HepG2 (cell line): ENCODE data around the gene PLN. TPM values are rescaled to one million over a fixed set of nuclear protein-coding genes. Genes with fewer than 3 reads are reported as not detected.

Source experiments
- CC2D1A ChIP-seq: sonication (generic); formaldehyde crosslinking; IDR thresholded peaks from 2 replicates; pipeline ENCODE4 v1.8.1; 2023; ENCODE audit warnings: mild to moderate bottlenecking, missing genetic modification reagents
- FIP1L1 ChIP-seq: fragments of 200-400 bp; formaldehyde crosslinking; IDR thresholded peaks from 2 replicates; pipeline ENCODE4 v1.6.1; 2018; ENCODE audit warnings: low read depth, mild to moderate bottlenecking, low read length, moderate library complexity, borderline replicate concordance; ENCODE audit not compliant: insufficient read depth
- HMG20B ChIP-seq: conservative IDR thresholded peaks from 2 replicates; pipeline ENCODE4 v1.6.1; 2016; ENCODE audit warnings: missing genetic modification reagents, missing compliant biosample characterization
- ZNF446 ChIP-seq: sonication (generic); formaldehyde crosslinking; IDR thresholded peaks from 2 replicates; pipeline ENCODE4 v1.5.0; 2020; ENCODE audit warnings: mild to moderate bottlenecking, missing genetic modification reagents
- ZNF629 ChIP-seq: sonication (generic); formaldehyde crosslinking; conservative IDR thresholded peaks from 2 replicates; pipeline ENCODE4 v1.5.0; 2020; ENCODE audit warnings: missing genetic modification reagents
- ZNF747 ChIP-seq: sonication (generic); formaldehyde crosslinking; IDR thresholded peaks from 2 replicates; pipeline ENCODE4 v1.8.1; 2023; ENCODE audit warnings: missing genetic modification reagents, mild to moderate bottlenecking, borderline replicate concordance
- polyA plus RNA-seq, 8 experiments: library from polyadenylated mRNA; depleted of rRNA in 3 of 8; stranded (reverse) in 7 of 8; unstranded in 1 of 8; fragments of >200 nt; fragmentation: Illumina TruSeq in 4 of 8; extraction: Trizol in 4 of 8; gene quantifications; 2 replicates each; pipeline versions ENCODE4 v1.2.1 to v1.2.3, GENCODE V29; 2011 to 2016; ENCODE audit warnings: low read depth in 4 of 8, missing spikeins in 1 of 8, mixed read lengths in 1 of 8; ENCODE audit not compliant: insufficient read depth in 1 of 8
- total RNA-seq, 5 experiments: library from RNA; depleted of rRNA; stranded (reverse); fragments of >200 nt; fragmentation: Illumina TruSeq; extraction: Trizol; gene quantifications; 2 replicates each; pipeline ENCODE4 v1.2.3, GENCODE V29; 2016; ENCODE audit warnings: low read depth in 1 of 5
- TF ChIP-seq, protein P1 (sequence below), 2 experiments: sonication (generic) in 1 of 2; formaldehyde crosslinking in 1 of 2; IDR thresholded peaks; 2 replicates each; pipeline versions ENCODE4 v1.6.1 to v1.9.0; 2014 to 2022; ENCODE audit warnings: antibody characterized with exemption in 1 of 2, borderline replicate concordance in 1 of 2, inconsistent platforms in 1 of 2, low read depth in 1 of 2, missing genetic modification reagents in 1 of 2

The PLN gene
- total and polyA plus RNA-seq, 2 of the 13 experiments (the other 11 are each of a cell fraction or from before 2014, with no cell fraction given), result not detected

DNA sequence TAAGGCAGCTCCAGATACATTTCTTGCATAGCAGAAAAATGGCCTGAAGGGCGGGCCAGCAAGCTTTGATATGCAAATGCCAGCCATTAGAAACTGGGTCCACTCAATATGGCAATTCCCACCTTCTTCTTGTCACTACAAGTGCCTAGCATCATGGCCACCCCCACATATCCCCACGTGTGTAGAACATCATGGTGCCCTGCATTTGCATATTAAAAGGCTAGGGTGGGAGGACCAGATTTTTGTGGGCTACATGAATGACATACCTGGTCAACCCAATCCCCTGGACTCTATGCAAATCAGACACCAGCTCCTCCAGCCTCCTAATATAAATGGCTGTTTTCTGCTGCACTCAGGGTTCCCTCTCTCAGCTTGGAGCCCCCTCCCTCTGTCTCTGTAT is 31.7 kb downstream of the PLN start (continued):
- no peak for TF ChIP-seq HMG20B (CRISPR knock-in tag)
- no peak for TF ChIP-seq CC2D1A
- TF ChIP-seq ZNF629 (CRISPR knock-in tag), result no peak
- TF ChIP-seq FIP1L1, result no peak
- TF ChIP-seq, protein P1, sequence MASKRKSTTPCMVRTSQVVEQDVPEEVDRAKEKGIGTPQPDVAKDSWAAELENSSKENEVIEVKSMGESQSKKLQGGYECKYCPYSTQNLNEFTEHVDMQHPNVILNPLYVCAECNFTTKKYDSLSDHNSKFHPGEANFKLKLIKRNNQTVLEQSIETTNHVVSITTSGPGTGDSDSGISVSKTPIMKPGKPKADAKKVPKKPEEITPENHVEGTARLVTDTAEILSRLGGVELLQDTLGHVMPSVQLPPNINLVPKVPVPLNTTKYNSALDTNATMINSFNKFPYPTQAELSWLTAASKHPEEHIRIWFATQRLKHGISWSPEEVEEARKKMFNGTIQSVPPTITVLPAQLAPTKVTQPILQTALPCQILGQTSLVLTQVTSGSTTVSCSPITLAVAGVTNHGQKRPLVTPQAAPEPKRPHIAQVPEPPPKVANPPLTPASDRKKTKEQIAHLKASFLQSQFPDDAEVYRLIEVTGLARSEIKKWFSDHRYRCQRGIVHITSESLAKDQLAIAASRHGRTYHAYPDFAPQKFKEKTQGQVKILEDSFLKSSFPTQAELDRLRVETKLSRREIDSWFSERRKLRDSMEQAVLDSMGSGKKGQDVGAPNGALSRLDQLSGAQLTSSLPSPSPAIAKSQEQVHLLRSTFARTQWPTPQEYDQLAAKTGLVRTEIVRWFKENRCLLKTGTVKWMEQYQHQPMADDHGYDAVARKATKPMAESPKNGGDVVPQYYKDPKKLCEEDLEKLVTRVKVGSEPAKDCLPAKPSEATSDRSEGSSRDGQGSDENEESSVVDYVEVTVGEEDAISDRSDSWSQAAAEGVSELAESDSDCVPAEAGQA (IDR thresholded peaks at IDR 0.05; ENCODE audit: low read depth), result no peak
- TF ChIP-seq, protein P1 (CRISPR knock-in tag; IDR thresholded peaks at IDR 0.05; ENCODE audit: borderline replicate concordance), result no peak
- TF ChIP-seq ZNF747, result no peak
- no peak for TF ChIP-seq ZNF446 (CRISPR knock-in tag)
